K562 (cell line): ENCODE data around the gene SURF4. TPM values are rescaled to one million over a fixed set of nuclear protein-coding genes. Genes with fewer than 3 reads are reported as not detected.

Source experiments
- CGGBP1 ChIP-seq: fragments of 250-450 bp; sonication (Bioruptor Pico); IDR thresholded peaks from 2 replicates; pipeline ENCODE4 v1.9.0; 2021; ENCODE audit warnings: mild to moderate bottlenecking
- CREM ChIP-seq: IDR thresholded peaks from 2 replicates; pipeline ENCODE4 v1.6.1; 2014; ENCODE audit warnings: antibody characterized with exemption, low read depth
- POLR2G ChIP-seq: fragments of 200-400 bp; formaldehyde crosslinking; IDR thresholded peaks from 2 replicates; pipeline ENCODE4 v1.6.1; 2017; ENCODE audit warnings: low read depth, mild to moderate bottlenecking, antibody characterized with exemption, low read length, moderate library complexity
- TEAD1 ChIP-seq, 2 experiments: fragments of 450-650 bp in 1 of 2; sonication (generic) in 1 of 2; formaldehyde crosslinking; IDR thresholded peaks; 2 replicates each; pipeline versions ENCODE4 v1.4.0 to v1.8.0; 2020 to 2022; ENCODE audit warnings: mild to moderate bottlenecking in 2 of 2, missing genetic modification reagents in 1 of 2
- ZFX ChIP-seq: sonication (generic); formaldehyde crosslinking; IDR thresholded peaks from 2 replicates; pipeline ENCODE4 v1.8.0; 2022; ENCODE audit warnings: mild to moderate bottlenecking, missing genetic modification reagents, moderate library complexity
- ZNF12 ChIP-seq: sonication (generic); formaldehyde crosslinking; IDR thresholded peaks from 2 replicates; pipeline ENCODE4 v1.4.0; 2020; ENCODE audit warnings: mild to moderate bottlenecking, missing genetic modification reagents
- polyA plus RNA-seq, 8 experiments: library from polyadenylated mRNA; depleted of rRNA in 4 of 8; stranded (reverse) in 5 of 8; unstranded in 3 of 8; fragments of >200 nt; fragmentation: Nextera tagmentation in 2 of 8; fragmentation: Illumina TruSeq in 1 of 8; extraction: Ambion mirVana in 2 of 8; extraction: Trizol in 1 of 8; gene quantifications; 2 replicates each; pipeline versions ENCODE4 v1.2.1 to v1.2.3, GENCODE V29; 2011 to 2014; ENCODE audit warnings: inconsistent platforms in 1 of 8, missing spikeins in 1 of 8
- total RNA-seq, 7 experiments: library from RNA; depleted of rRNA in 6 of 7; stranded (reverse); fragments of >200 nt in 6 of 7; fragmentation: Illumina TruSeq in 2 of 7; extraction: Trizol in 2 of 7; gene quantifications; 2 replicates each; pipeline versions ENCODE4 v1.2.1 to v1.2.3, GENCODE V29; 2011 to 2021; ENCODE audit warnings: low replicate concordance in 1 of 7
- TF ChIP-seq, protein P1 (sequence below), 3 experiments: IDR thresholded peaks in 2 of 3; conservative IDR thresholded peaks in 1 of 3; 2 replicates each; pipeline ENCODE4 v1.5.1; 2011 to 2012; ENCODE audit warnings: low read length in 3 of 3, mild to moderate bottlenecking in 3 of 3, control low read depth in 2 of 3, improper control_type of control experiment in 1 of 3, inconsistent platforms in 1 of 3, low read depth in 1 of 3, mixed read lengths in 1 of 3, moderate library complexity in 1 of 3; ENCODE audit not compliant: insufficient read depth in 2 of 3
- TF ChIP-seq, protein P2 (sequence below): IDR thresholded peaks from 2 replicates; pipeline ENCODE4 v1.6.1; 2014; ENCODE audit warnings: antibody characterized with exemption

The SURF4 gene
- total and polyA plus RNA-seq, 9 of the 15 experiments (the other 6 are each of a cell fraction or from before 2014, with no cell fraction given), result 8.4 to 176 (median 130) TPM

- TF ChIP-seq, protein P1, sequence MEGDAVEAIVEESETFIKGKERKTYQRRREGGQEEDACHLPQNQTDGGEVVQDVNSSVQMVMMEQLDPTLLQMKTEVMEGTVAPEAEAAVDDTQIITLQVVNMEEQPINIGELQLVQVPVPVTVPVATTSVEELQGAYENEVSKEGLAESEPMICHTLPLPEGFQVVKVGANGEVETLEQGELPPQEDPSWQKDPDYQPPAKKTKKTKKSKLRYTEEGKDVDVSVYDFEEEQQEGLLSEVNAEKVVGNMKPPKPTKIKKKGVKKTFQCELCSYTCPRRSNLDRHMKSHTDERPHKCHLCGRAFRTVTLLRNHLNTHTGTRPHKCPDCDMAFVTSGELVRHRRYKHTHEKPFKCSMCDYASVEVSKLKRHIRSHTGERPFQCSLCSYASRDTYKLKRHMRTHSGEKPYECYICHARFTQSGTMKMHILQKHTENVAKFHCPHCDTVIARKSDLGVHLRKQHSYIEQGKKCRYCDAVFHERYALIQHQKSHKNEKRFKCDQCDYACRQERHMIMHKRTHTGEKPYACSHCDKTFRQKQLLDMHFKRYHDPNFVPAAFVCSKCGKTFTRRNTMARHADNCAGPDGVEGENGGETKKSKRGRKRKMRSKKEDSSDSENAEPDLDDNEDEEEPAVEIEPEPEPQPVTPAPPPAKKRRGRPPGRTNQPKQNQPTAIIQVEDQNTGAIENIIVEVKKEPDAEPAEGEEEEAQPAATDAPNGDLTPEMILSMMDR (IDR thresholded peaks at IDR 0.05 in 2 of 3, conservative IDR thresholded peaks at IDR 0.05 in 1 of 3; ENCODE audit: insufficient read depth in 2 of 3, low read depth in 1 of 3, low read length in 3 of 3), result peak; percentile 70 to 71 (median 70)
- peak; percentile 37; the same call in 1 of the 2 replicates for TF ChIP-seq ZFX
- TF ChIP-seq, protein P2, sequence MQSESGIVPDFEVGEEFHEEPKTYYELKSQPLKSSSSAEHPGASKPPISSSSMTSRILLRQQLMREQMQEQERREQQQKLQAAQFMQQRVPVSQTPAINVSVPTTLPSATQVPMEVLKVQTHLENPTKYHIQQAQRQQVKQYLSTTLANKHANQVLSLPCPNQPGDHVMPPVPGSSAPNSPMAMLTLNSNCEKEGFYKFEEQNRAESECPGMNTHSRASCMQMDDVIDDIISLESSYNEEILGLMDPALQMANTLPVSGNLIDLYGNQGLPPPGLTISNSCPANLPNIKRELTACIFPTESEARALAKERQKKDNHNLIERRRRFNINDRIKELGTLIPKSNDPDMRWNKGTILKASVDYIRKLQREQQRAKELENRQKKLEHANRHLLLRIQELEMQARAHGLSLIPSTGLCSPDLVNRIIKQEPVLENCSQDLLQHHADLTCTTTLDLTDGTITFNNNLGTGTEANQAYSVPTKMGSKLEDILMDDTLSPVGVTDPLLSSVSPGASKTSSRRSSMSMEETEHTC, result 0 out of 2 replicates have a peak, but pooled peaks have one; percentile 30
- TF ChIP-seq TEAD1 (CRISPR knock-in tag; IDR thresholded peaks at IDR 0.05), result peak in 1 of 2 experiments; percentile 31; a peak in 1 of 4 replicates
- peak; percentile 78 for TF ChIP-seq POLR2G
- no peak for TF ChIP-seq ZNF12 (CRISPR knock-in tag)
- 0 out of 2 replicates have a peak, but pooled peaks have one; percentile 18 for TF ChIP-seq CREM
- no peak for TF ChIP-seq CGGBP1
Measured at GRCh38 chr9:133359399-133360175, 16.3 kb downstream of the SURF4 start (continued).
